ENCODE data around the gene ZIC4. TPM values are rescaled to one million over a fixed set of nuclear protein-coding genes. Genes with fewer than 3 reads are reported as not detected.

ZIC4 gene
- total RNA-seq, 2 experiments from 2014 or later: not detected

GRCh38 chr3:147360051-147360439 is 46.3 kb downstream of the ZIC4 start:
- ATAC-seq (no peak), DNase-seq (no peak)
- Mint-ChIP-seq H3K27me3 (peaks cover 60% of the 10 kb centered on the region), H3K9me3 (ENCODE audit: low read depth) (no peaks in the 10 kb centered on the region), H3K27ac (no peak overlapping the region), H3K36me3 (peaks cover 2% of the 10 kb centered on the region), H3K4me3 (no peak overlapping the region), H3K4me1 (no peaks in the 10 kb centered on the region)
- CTCF ChIA-PET: no interaction called here

- no peak overlapping the region for H3K27ac Mint-ChIP-seq
- no peaks in the 10 kb centered on the region for H3K4me1 Mint-ChIP-seq
- DNase-seq (no peak), ATAC-seq (no peak)
- CTCF ChIA-PET: no interaction called here
- H3K27me3 Mint-ChIP-seq: peaks cover 67% of the 10 kb centered on the region
- peaks cover 2% of the 10 kb centered on the region for H3K36me3 Mint-ChIP-seq
- H3K4me3 Mint-ChIP-seq: no peak overlapping the region
- no peaks in the 10 kb centered on the region for H3K9me3 Mint-ChIP-seq (ENCODE audit: low read depth)
Observed at GRCh38 chr3:147359177-147360050, 46.9 kb downstream of the ZIC4 start.

GRCh38 chr3:147358144-147358992 is 48.0 kb downstream of the ZIC4 start:
- Mint-ChIP-seq H3K36me3 (peaks cover 2% of the 10 kb centered on the region), H3K27me3 (peaks cover 73% of the 10 kb centered on the region), H3K27ac (no peak overlapping the region), H3K4me1 (no peaks in the 10 kb centered on the region), H3K4me3 (no peak overlapping the region), H3K9me3 (ENCODE audit: low read depth) (no peaks in the 10 kb centered on the region)
- CTCF ChIA-PET: no interaction called here
- DNase-seq: no peak
- no peak for ATAC-seq

GRCh38 chr3:147356909-147357900 is 49.1 kb downstream of the ZIC4 start:
- peaks cover 76% of the 10 kb centered on the region for H3K27me3 Mint-ChIP-seq
- no peak overlapping the region for H3K4me3 Mint-ChIP-seq
- H3K9me3 Mint-ChIP-seq (ENCODE audit: low read depth): no peaks in the 10 kb centered on the region
- no peaks in the 10 kb centered on the region for H3K4me1 Mint-ChIP-seq
- ATAC-seq (no peak), DNase-seq (no peak)
- H3K27ac Mint-ChIP-seq: peak overlapping the region; percentile 22
- CTCF ChIA-PET: no interaction called here
- peaks cover 2% of the 10 kb centered on the region for H3K36me3 Mint-ChIP-seq

DNA sequence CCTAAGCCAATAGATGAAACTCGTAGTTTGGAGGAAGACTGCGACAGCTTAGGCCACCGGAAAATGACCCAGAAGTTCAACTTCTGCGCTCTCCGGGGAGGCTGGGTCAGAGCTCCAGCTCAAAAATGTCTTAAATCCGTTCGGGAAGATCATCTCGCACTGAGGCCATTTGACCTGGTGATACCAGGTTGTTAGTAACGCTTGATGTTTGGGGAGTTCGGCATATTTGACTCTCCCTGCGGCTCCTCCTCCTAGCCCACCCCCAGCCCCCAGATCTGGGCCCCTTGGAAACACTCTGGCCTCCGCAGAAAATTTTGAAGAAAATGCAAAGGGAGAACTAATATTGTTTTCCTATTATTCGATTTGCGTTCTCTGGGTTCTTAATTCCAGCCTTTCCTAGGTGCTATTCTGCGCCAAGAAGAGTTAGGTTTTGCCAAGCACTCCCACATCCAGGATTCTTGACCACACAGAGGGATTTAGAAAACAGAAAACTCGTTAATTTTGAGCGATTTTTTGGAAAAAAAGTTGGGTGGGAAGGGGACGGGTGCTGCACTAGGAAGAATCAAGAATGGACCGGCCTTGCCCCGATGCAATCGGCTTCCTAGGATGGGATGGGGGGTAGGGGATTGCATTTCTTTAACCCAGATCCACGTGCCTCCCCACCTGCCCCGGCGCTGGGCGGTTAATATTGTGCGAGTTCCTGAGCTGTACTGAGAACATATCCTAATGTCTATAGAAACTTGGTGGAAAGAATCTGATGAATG is 50.0 kb downstream of the ZIC4 start:
- ATAC-seq (no peak), DNase-seq (no peak)
- CTCF ChIA-PET: no interaction called here
- no peaks in the 10 kb centered on the region for H3K4me1 Mint-ChIP-seq
- no peaks in the 10 kb centered on the region for H3K9me3 Mint-ChIP-seq (ENCODE audit: low read depth)
- H3K27ac Mint-ChIP-seq: no peak overlapping the region
- H3K4me3 Mint-ChIP-seq: no peak overlapping the region
- peaks cover 2% of the 10 kb centered on the region for H3K36me3 Mint-ChIP-seq
- H3K27me3 Mint-ChIP-seq: peaks cover 74% of the 10 kb centered on the region

- Mint-ChIP-seq H3K27ac (no peak overlapping the region), H3K9me3 (ENCODE audit: low read depth) (no peaks in the 10 kb centered on the region), H3K36me3 (peaks cover 2% of the 10 kb centered on the region), H3K4me3 (no peak overlapping the region), H3K4me1 (no peaks in the 10 kb centered on the region), H3K27me3 (peaks cover 70% of the 10 kb centered on the region)
- CTCF ChIA-PET: no interaction called here
- DNase-seq (no peak), ATAC-seq (no peak)
Observed at GRCh38 chr3:147355753-147356090, 50.6 kb downstream of the ZIC4 start.

GRCh38 chr3:147355084-147355752 is 51.1 kb downstream of the ZIC4 start:
- H3K4me1 Mint-ChIP-seq: no peaks in the 10 kb centered on the region
- CTCF ChIA-PET: no interaction called here
- DNase-seq (no peak), ATAC-seq (no peak)
- no peak overlapping the region for H3K27ac Mint-ChIP-seq
- peaks cover 2% of the 10 kb centered on the region for H3K36me3 Mint-ChIP-seq
- peaks cover 65% of the 10 kb centered on the region for H3K27me3 Mint-ChIP-seq
- H3K9me3 Mint-ChIP-seq (ENCODE audit: low read depth): no peaks in the 10 kb centered on the region
- no peak overlapping the region for H3K4me3 Mint-ChIP-seq

DNA sequence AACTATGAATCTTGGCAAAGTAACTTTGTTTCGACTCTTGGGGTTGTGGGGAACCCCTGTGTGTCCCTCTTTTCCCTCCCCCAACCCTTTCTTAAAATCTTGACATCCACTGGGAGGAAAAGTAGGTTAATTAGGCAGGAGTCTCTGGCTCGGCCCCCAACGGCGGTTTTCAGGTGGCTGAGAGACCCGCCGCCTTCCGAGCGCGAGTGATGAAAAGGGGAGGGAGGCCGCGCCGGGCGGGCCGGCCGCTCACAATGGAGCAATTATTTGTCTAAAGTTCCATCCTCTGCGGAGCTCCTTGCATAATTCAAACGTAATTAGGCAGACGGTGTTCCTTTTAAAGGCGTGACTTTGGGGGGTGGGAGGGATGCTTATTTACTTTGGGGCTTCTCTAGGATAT is 51.7 kb downstream of the ZIC4 start:
- no peak overlapping the region for H3K4me3 Mint-ChIP-seq
- H3K36me3 Mint-ChIP-seq: peaks cover 2% of the 10 kb centered on the region
- peaks cover 59% of the 10 kb centered on the region for H3K27me3 Mint-ChIP-seq
- DNase-seq (no peak), ATAC-seq (no peak)
- H3K9me3 Mint-ChIP-seq (ENCODE audit: low read depth): no peaks in the 10 kb centered on the region
- no peaks in the 10 kb centered on the region for H3K4me1 Mint-ChIP-seq
- CTCF ChIA-PET: no interaction called here
- no peak overlapping the region for H3K27ac Mint-ChIP-seq

DNA sequence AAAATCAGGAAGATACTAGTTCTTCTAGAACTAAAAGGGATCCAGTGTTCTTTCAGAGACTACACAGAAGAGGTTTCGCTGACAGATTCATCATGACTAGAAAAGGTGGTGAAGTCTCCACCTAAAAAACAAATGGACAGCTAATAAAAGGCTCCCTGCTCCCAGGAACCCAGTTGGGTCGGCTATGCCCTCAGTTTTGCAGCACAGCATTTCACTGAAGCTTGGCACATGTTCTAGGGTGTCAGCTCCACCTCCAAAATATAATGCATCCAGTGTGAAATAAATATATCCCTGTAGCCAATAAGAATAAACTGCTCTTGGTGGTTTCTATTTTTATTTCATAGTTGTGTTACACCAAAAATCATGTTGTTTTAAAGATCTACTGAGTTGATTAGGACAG is 55.0 kb downstream of the ZIC4 start:
- DNase-seq (no peak), ATAC-seq (no peak)
- CTCF ChIA-PET: no interaction called here
- Mint-ChIP-seq H3K4me1 (no peaks in the 10 kb centered on the region), H3K27me3 (peaks cover 28% of the 10 kb centered on the region), H3K36me3 (no peaks in the 10 kb centered on the region), H3K9me3 (ENCODE audit: low read depth) (no peaks in the 10 kb centered on the region), H3K4me3 (no peak overlapping the region), H3K27ac (no peak overlapping the region)

DNA sequence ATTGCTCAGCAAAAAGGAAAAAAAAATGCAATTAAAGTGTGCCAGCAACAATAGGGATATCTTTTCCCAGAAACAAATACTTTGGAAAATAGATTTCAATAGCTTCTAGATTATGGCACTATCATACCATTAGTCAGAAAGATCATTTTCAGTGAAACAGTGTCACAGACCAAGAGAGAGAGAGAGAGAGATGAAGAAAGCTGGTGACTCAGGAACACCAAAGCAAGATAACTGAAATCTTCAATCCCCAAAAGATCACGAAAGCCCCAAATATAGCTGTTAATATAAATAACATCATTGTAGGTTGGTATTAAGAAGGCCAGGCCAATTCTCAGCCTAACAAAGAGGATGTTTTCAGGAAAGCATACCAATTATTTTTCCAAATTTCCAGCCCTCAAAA is 57.4 kb downstream of the ZIC4 start:
- DNase-seq: no peak
- Mint-ChIP-seq H3K9me3 (ENCODE audit: low read depth) (no peaks in the 10 kb centered on the region), H3K36me3 (no peaks in the 10 kb centered on the region), H3K4me3 (no peak overlapping the region), H3K27me3 (peaks cover 5% of the 10 kb centered on the region), H3K4me1 (no peaks in the 10 kb centered on the region), H3K27ac (no peak overlapping the region)
- CTCF ChIA-PET: no interaction called here
- no peak for ATAC-seq

DNA sequence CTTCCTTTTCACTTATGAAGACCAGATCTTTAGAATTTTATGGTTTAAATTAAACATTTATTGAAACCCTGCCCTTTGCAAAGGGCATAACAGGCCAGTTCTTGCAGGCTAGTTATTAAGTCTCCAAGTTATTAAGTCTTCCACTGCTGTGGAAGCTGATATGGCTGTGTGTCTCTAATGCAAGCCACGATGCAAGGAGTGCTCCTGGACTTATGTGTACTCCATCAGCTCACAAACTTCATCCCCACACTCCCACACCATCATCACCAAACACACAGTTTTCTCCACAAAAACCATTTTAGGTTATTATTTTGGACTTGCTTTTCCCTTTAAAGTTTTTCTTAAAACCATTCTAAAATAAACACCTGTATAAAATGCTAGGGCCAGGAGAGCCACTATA is 62.4 kb downstream of the ZIC4 start:
- H3K4me3 Mint-ChIP-seq: no peak overlapping the region
- ATAC-seq: no peak

GRCh38 chr3:147341727-147342126 is 64.6 kb downstream of the ZIC4 start:
- Mint-ChIP-seq H3K9me3 (ENCODE audit: low read depth) (no peaks in the 10 kb centered on the region), H3K4me3 (no peak overlapping the region), H3K36me3 (no peaks in the 10 kb centered on the region), H3K27me3 (no peaks in the 10 kb centered on the region), H3K27ac (no peak overlapping the region), H3K4me1 (no peaks in the 10 kb centered on the region)
- CTCF ChIA-PET: no interaction called here
- no peak for DNase-seq
- ATAC-seq: no peak

More for the DNA sequence above, 62.4 kb downstream of the ZIC4 start:
- DNase-seq: no peak
- CTCF ChIA-PET: no interaction called here
- H3K36me3 Mint-ChIP-seq: no peaks in the 10 kb centered on the region
- no peaks in the 10 kb centered on the region for H3K4me1 Mint-ChIP-seq
- no peaks in the 10 kb centered on the region for H3K27me3 Mint-ChIP-seq
- H3K27ac Mint-ChIP-seq: no peak overlapping the region
- no peaks in the 10 kb centered on the region for H3K9me3 Mint-ChIP-seq (ENCODE audit: low read depth)

Data from activated CD8-positive, alpha-beta memory T cell treated with anti-CD3 and anti-CD28 coated beads, Interleukin-2, amount 10 ng/mL, durations not matched to agents 7 days and 5 days (primary cell).